GM06990 (cell line): ENCODE measurements around the gene VPS51.

Experiments
- DNase-seq: peaks from one replicate; pipeline ENCODE4 v3.0.0-alpha.2; 2011; ENCODE audit not compliant: insufficient read length; ENCODE audit errors: extremely low read depth
- H3K27me3 ChIP-seq: replicated peaks from 2 replicates; pipeline ENCODE4 v1.6.0; 2011; ENCODE audit warnings: low read length; ENCODE audit not compliant: control insufficient read depth, insufficient read depth
- H3K36me3 ChIP-seq: 2 replicates; pipeline ENCODE4 v1.5.1; 2011; ENCODE audit warnings: low read length; ENCODE audit not compliant: control insufficient read depth, insufficient read depth
- H3K4me3 ChIP-seq: replicated peaks from 2 replicates; pipeline ENCODE4 v1.5.1; 2011; ENCODE audit warnings: low read depth, mild to moderate bottlenecking, control low read depth, low read length
- CTCF ChIP-seq: IDR thresholded peaks from 2 replicates; pipeline ENCODE4 v1.5.1; 2011; ENCODE audit warnings: low read length, control low read depth, mild to moderate bottlenecking, inconsistent platforms; ENCODE audit not compliant: insufficient read depth, poor library complexity, severe bottlenecking

The VPS51 gene

GRCh38 chr11:65095427-65095826 is 587 bp upstream of the VPS51 start:
- Histone ChIP-seq H3K4me3 (no peak overlapping the region; the same call in 1 of the 2 replicates), H3K27me3 (no peaks in the 10 kb centered on the region), H3K36me3 (peaks cover 5% of the 10 kb centered on the region)
- DNase-seq, result no peak
- no peak for TF ChIP-seq CTCF

GRCh38 chr11:65096926-65097325 is 912 bp downstream of the VPS51 start:
- DNase-seq, result no peak
- no peak for TF ChIP-seq CTCF
- H3K4me3 ChIP-seq, result peak overlapping the region; percentile 76
- H3K36me3 ChIP-seq, result peaks cover 3% of the 10 kb centered on the region
- H3K27me3 ChIP-seq, result no peaks in the 10 kb centered on the region

GRCh38 chr11:65100674-65101350 is 4.8 kb downstream of the VPS51 start:
- no peak for DNase-seq
- Histone ChIP-seq H3K36me3 (peaks cover 3% of the 10 kb centered on the region), H3K27me3 (no peaks in the 10 kb centered on the region), H3K4me3 (no peak overlapping the region)
- TF ChIP-seq CTCF, result peak; percentile 7

- H3K4me3 ChIP-seq, result no peak overlapping the region
- peaks cover 3% of the 10 kb centered on the region for H3K36me3 ChIP-seq
- no peaks in the 10 kb centered on the region for H3K27me3 ChIP-seq
- TF ChIP-seq CTCF, result no peak
- DNase-seq, result no peak
These were observed 6.4 kb downstream of the VPS51 start for GRCh38 chr11:65102142-65103095.

GRCh38 chr11:65103476-65103875 is 7.5 kb downstream of the VPS51 start:
- Histone ChIP-seq H3K27me3 (no peaks in the 10 kb centered on the region), H3K36me3 (peaks cover 3% of the 10 kb centered on the region), H3K4me3 (no peak overlapping the region)
- DNase-seq, result no peak
- no peak for TF ChIP-seq CTCF
